Eye (tissue), 1 donor: ENCODE results near the gene ZBTB17.
"Not testable (repeated sequence)": the region's sequence is repeated elsewhere in the genome, so short reads cannot be mapped to it uniquely, and the experiment has no call there.

Source experiments
- DNase-seq: peaks from one replicate; pipeline ENCODE4 v3.0.0-alpha.2; 2015

The ZBTB17 gene

DNA sequence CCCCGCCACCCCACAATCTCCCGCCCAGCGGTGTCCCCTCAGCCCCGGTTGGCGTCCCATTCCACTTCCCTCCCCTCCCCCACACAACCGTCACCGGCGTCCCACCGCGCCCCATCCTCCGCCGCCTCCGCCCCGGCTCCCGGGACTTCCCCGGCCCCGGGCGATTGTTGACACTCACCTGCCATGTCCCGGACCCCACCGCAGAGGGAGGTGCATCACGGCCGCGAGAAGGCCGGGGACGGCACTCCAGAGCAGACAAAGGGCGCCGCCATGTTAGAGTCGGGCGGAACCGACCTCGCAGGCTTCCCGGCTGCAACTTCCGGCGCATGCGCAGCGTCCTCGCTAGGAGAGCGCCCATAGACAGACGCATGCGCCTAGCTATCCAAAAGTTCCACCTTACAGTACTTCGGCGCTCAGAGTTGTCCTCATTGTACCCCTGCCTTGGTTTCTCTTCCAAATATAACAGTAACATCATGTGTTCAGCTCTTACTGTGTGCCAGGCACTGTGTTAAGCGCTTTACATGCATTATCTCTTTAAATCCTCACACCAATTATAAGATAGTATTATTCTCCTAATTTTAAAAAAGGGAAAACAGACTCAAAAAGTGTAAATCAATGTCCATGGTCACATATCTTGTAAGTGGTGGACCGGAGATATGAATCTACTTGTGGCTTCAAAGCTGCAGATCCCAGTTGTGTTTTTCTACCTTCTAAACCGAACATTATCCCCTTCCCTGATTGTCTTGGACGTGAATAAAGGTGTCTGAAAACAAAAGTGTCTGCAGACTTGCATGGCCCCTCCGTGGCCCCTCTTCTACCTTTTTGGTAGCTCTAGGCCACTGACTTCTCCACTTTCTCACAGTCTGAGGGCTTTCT is at the start of gene ZBTB17:
Gene ZBTB17 (minus strand): TSS at position 297 of the 876 bp plus-strand sequence. CDS start 27,606 bp downstream, outside the sequence.
- DNase-seq: peak; percentile 98

DNA sequence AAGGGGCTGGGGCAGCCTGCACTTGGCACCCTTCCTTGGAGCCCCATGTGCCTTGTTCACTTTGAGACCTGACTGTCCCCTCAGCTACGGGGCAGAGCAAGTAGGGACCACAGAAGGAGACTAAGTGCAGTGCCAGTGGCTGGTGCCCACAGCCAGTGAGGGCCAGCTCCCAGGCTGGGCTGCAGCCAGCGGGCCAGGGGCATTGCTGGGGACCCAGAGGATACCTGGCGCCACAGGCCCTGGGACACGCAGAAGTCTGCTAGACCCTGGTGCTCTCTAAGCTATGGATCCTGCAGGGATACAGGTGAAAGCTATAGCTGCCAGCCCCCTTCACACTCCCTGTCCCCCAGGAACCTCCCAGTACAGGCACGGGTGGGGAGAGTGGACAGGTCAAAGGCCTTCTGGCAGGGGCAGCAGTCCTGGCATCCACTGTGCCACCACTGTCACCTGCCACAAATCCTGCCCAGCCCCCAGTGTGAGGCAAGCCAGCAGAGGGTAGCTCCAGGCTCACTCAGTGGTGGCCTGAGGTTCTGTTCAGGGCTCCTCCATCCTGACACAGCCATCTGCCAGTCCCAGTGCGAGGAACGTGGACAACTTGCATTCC is 47.3 kb upstream of the ZBTB17 start:
- DNase-seq: no peak

DNA sequence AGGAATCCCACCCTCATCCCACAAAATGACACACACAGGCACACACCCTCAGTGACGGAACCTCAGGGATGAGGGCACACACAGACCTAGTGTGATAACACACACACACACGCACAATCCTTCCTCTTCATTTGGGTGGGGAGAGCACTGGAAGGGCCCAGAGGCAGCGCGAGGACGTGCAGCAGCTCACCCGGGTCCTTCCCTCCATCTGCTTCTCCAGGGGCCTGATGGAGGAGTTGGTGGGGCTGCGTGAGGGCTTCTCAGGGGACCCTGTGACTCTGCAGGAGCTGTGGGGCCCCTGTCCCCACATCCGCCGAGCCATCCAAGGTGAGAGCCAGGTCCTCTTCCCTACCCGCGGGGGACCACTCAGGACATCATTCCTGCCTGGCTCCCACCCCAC is 46.5 kb upstream of the ZBTB17 start:
- DNase-seq: no peak

DNA sequence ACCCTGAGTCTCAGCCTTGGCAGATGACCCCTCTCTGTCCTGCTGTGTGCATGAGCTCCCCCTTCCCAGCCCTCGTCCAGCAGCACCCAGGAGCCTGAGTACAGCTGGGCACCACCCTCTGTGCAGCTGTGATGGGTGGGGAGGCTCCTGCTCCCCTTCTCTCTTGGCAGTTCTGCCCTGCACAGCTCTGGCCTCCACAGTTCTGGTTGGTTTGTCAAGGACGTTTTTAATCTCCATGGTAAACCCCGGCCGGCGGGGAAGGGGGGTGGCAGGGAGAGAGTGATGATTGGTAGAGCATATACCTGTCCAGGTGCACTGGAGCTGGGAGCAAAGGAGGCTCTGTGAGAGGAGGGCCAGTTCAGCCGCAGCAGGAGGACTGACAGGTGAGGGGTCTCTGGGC is 45.8 kb upstream of the ZBTB17 start, which contains the start of gene CLCNKA:
Gene CLCNKA (plus strand): TSS at position 356 of the 400 bp plus-strand sequence. CDS start 584 bp downstream, outside the sequence.
- no peak for DNase-seq

DNA sequence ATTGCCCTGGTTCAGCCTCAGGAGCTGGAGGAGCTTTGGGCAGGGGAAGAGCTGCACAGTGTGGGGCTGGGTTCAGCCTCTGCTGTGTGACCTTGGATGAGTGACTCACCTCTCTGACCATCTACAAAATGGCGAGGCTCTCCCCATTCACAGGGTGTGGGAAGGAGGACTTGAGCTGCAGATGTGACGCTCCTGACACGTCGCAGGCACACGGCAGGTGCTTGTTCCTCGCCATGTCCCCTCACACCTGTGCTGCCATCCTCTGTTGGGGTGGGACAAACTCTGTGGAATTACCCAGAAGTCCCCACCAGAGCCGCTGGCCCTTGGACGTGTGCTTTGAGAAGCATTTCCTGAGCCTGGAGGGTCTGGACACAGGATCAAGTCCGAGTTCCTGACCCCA is 45.0 kb upstream of the ZBTB17 start:
- DNase-seq: not testable (repeated sequence)

DNA sequence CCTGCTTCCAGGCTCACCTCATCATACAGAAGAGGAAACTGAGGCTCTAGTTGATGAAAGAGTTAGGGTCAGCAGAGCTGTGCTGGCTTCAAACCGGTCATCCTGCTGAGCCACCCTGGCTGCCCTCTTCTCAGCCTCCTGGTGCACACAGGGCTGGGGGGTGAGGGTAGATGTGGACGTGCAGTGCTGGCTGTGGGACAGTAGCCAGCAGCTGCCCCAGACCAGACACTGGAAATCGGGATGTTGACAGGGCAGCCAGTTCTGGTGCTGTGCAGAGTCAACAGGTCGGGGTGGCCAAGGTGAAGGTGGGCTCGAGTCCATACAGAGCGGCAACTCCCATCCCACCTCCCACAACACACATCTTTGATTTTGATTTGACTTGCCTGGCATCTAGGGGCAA is 44.4 kb upstream of the ZBTB17 start:
- DNase-seq: no peak

DNA sequence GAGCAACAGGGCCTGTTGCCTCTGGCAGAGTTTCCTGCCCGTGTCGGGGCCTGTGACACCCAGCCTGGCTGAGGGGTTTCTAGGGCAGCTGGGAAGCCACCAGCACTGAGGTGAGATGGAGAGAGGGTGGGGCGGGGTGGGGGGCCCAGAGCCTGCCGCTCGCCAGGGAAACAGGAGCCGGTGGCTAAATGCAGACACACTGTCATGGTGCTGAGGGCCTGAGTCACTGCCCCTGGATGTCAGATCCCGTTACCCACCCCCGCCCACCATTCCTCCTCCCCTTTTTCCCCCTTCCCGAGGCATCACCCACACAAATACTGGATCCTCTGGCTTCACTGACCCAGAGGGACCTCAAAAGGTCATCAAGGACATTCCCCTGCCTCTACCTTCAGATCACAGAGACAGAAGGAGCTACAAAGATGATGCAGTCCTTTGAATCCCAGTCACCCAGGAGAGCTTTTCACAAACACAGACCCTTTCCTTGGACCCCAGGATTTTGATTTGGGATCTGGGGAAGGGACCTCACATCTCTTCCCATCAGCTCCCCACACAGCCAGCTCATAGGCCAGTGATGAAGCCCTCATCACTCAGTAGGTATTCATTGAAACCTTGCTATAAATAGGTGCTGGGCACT is 43.9 kb upstream of the ZBTB17 start:
- no peak for DNase-seq

DNA sequence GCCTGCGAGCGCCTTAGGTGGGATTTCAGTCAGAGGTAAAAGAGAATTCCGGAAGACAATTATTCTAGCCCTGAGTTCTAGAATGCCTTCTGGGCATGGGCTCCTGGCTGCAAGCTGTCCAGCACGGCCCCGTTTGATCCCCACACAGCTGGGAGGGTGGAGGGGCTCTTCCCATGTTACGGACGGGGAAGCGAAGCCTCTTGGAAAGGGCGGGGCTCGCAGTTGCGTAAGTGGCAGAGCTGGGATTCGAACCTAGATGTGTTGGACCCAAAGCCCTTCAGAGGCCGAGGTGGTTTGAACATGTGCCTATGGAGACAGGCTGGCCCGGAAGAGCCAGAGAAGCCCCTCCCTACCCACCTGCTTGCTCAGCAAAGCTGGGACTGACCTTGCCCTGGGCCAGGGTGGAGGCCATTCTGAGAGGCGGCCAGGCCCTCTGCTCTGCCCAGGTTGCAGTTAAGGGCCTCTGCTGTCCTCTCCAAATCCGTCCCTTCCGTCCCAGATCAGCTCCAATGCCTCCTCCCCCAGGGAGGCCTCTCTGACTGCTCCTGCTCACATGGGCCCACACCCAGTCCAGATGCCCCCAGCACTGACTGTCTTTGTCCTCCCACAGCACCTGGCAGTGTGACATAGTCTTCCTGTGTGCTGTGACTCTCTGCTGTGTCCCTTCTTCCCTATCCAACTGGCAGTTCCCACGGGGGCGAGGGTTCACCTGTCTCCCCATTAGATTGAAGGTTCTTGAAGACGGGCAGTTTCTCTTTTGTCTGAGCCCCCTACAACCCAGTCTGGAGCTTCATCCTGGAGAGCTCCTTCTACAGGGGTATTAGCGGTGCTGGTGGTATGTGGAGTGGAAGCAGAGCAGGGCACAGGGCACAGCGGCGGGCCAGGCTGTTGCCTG is 43.1 kb upstream of the ZBTB17 start:
- DNase-seq: peak; percentile 45

DNA sequence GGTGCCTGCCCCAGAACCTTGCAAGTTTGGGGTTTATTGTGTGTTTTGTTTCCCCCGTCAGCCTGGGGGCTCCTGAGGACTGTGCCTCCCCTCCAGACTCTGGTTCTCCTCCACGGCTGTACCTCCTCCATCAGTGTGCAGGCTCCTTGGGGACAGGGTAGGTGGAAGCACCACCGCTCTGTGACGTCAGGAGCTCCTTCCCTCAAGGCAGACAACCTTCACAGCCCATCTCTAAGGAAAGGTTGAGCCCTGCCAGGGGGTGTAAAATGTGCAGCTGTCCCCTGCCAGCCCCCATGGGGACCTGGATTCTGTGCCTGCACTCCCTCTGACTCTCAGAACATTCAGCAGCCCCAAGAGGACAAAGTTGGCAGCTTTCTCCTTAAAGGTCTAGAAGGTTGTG is 42.4 kb upstream of the ZBTB17 start:
- no peak for DNase-seq

DNA sequence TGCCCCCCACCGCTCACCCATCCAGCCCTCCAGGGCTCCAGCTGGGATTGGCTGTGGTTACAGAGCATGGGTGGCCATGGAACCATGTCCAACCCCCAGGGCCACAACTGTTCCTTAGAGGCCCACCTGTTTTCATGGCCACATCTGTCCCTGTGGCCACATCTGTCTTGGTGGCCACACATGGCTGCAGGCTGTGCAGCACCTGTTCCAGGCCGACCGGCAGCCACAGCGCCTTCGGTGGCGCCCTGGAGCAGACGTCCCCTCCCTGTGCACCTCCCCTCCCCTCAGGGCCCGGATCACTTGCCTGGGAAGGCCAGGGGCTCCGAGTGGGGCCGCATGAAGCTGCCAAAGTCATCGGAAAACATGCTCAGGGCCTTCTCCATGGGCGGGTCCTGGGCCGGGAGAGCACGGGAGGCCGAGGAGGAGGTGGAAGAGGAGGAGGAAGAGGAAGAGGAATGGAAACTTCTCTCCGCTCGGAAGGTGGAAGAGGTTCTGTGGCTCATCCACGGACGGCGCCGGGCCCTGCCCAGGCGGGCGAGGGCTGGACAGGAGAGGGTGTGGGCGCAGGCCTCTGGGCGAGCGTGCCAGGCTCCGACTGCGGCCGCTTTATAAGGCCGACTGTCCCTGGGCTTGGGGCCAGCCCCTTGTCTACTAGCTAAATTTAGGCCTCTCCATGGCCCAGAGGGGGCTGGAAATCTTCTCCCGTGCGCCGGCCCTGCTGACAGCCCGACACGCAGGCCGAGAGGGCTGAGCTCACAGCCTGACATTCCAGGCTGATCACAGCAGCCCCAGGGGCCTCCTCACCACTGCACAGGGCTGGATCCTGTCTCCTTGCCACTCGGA is 41.8 kb upstream of the ZBTB17 start, which contains the start of gene HSPB7:
Gene HSPB7 (minus strand): TSS at position 583 of the 843 bp plus-strand sequence. CDS start 80 bp downstream, at position 503.
- peak; percentile 64 for DNase-seq

DNA sequence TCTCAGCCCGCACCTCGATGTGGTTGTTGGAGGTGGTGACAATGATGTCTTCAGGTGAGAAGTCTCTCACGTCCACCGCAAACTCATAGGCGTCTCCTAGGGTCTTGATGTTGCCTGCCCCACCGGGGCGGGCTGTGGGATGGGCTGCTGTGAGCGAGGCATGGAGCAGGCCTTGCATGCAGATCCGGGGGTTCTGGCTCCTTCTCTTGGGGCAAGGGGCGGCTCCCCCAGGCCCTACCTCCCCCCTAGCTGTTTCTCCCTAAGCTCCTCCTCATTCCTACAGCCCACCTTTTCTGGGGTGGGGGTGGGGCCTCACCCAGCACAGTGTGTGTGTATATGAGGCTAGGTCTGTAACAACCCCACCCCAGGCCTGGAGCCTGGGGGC is 41.2 kb upstream of the ZBTB17 start:
- no peak for DNase-seq

DNA sequence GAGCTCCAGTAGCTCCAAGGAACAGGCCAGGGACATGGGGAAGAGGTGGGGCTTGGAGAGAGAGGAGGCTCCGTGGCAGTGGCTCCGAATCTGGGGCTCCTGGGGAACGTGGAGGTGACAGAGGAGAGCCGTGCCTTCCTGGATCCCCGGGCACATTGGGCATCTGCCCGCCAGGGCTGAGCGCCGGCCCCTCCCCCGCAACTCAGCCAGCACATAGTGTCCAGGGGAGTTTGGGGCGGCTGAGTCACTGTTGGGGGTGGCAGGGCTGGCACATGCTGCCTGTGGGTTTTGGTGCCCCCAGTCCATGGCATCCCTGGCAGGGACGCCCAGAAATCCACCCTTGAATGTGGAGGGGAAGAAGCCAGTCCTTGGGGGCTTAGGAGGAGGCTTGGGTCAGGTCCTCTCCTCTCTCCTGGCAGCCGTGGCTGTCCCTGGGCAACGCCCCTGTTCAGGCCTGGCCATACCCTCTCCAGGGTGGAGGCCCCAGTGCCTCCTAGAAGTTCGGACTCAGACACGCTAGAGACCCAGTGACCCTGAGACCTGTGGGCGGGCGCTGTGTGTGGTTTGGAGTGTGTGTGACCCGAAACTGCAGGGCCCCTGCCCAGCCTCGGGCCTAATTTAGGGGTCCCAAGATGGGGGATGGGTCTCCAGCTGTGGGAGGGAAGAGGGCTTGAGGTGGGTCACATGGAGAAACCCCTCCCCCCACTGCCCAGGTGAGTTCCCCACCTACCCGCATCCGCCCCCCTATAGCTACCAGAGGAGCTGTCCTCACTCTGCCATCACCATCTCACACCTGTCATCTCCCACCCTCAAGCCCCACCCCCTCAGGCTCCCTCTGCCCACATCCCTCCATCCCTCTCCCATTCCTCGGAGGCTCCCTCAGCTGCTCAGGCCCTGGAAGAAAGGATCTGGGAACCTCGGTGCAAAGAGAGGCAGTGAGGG is 40.3 kb upstream of the ZBTB17 start:
- no peak for DNase-seq

DNA sequence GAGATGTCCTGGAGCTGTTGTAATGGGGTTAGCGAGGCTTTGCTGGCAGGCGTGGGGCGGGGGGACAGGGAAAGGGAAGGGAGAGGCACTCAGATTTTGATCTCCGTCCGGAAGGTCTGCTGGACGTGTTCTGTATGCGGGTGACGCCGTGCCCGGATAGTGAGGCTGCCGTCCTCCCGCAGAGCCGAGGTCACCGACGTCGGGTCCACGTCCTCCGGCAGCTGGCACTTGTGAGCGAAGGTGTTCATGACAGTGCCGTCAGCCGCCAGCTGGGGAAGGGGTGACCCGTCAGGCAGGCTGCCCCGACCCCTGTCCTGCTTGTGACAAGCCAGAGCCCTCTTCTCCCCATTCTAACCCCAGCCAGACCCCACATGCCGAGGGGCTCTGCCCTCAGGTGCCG is 39.6 kb upstream of the ZBTB17 start:
- no peak for DNase-seq

DNA sequence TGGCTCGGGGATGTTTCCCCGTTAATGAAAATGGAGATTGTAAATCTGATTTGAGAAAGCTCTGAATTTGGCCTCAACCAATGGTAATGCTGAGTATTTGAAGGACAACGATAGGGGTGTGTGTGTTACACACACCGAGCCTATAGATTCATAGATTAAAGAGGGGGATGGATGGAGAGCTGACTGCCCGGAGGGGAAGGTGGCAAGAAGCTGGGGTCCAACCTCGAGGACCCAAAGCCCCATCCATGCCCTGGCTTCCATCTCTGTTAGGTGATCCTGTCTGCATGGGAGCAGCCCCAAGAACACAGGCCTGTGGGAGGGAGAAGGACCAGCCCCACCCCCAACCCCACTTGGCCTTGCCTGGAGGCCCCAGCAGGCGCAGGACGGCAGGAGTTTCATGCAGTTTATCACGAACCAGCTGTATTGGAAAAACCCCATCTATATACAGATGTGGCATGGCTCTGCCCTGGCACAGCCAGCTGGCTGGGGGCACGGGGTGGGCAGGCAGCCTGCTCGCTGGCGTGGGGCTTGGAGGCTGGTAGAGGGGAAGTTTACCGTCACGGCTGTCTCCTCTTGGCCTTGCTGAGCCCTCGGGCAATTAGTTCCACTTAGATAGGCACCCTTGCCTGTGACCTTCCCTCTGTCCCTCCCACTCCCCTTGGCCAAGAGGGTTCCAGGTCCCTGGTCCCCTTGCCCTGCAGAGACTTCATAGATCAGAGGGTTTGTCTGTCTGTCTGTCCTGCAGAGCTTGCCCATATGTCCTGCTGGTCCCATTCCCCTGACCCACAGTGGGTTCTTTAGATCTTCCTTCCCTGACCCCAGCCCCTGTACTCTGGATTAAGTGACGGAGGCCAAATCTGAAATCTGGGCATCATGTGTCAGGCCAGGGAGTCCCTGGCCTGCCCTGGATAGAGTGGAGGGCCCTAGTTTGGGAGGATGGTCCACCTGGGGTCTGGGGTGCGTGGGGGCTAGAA is 38.9 kb upstream of the ZBTB17 start:
- DNase-seq: peak; percentile 52

DNA sequence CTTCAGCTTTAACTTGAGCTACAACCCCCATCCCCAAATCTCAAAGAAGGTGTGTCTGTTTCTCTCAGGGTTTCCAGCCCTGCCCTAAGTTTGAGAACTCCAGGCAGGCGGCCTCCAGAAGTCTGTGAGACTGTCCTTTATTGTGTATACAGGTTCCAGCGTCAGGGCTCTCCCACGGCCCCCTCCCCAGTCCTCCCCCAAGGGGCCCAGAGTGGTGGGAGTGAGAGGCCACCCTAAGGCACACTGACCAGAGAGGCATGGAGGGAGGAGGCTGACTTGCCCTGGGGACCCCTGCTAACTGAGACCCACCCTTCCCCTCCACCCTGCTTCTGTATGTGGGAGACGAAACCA is 38.0 kb upstream of the ZBTB17 start:
- no peak for DNase-seq

DNA sequence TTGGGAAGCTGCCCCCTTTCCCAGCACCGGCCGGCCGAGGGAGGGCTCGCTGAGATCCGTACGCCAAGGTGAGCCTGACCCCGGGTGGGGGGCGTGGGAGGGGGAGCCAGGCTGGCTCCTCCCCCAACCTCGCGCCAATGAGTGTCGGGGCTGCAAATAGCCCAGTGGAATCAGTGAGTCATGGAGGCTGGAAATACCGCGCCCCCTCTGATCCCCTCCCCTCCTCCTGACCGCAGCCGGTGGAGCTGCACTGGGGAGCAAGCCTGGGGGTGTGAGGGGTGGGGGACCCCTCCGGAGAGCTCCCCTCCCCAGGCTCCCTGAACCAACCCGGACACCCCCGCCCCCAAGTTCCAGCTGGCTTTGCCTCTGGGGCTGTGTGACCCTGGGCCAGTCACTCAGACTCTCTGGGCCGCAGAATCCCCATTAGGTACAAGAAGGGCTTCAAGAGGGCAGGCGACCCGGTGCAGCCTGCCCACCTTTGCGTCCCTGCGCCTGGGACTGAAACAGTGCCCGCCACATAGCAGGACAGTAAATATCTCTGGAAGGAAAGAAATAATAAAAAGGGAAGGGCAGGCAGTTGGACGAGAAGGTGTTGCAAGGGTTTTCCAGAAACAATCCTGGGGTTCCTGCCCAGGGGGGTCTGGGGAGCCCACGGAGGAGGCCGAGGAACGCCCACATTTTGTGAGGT is 37.5 kb upstream of the ZBTB17 start:
- DNase-seq: peak; percentile 68

DNA sequence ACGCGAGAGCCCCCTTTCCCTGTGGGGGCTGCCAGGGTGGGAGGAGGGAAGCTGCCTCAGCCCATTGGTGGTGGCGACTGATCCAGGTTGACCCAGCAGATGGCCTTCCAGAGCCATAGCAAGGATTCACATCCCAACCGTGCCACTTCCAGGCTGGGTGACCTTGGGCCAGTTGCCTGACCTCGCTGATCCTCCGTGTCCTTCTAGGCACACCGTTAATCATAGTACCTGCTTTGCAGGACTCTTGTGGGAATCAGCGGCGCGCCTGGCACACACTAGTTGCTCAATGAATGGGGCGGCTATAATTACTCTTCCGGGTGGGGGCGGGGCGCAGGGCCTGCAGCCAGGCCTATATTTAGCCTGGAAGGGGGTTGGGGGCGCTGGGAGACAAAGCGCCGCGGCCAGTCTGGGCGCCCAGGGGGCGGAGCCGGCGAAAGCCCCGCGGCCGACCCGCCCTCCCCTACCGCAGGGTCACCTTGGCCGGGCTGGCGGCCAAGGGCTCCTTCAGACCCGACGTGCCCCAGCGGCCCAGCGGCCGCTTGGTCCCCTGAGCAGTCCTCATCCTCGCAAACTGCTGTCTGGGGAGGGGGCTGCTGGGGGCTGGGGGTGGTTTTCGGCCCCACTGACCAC is 36.8 kb upstream of the ZBTB17 start:
- DNase-seq: peak; percentile 73

DNA sequence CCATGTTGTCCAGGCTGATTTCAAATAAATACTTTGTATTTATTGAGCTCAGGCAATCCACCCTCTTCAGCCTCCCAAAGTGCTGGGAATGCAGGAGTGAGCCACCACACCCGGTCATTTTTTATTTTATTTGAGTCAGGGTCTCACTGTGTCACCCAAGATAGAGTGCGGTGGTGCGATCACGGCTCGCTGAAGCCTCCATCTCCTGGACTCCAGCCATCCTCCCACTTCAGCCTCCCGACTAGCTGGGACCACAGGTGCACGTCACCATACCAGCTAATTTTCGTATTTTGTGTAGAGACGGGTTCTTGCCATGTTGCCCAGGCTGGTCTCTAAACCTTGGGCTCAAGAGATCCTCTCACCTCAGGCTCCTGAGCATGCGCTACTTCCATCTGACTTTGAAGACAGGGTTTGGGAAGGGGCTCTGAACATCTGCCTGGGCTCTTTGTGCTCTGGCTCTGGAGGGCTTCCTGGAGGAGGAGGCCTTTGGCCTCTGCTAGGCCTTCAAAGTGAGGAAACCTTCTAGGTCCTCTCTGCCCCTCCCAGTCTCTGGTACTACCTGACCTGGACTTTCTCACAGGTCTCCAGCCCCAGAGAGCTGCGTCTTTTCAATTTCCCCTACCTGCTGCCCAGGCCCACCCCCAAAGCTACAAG is 36.2 kb upstream of the ZBTB17 start:
- DNase-seq: no peak
